G401.6 (cell line): ENCODE data around the gene CENPC.
"Not testable (repeated sequence)": the region's sequence is repeated elsewhere in the genome, so short reads cannot be mapped to it uniquely, and the experiment has no call there.

Source experiments
- FAIRE-seq: peaks from 2 replicates; lab custom pipeline; 2012; peaks lifted over from hg19 to GRCh38; lab: Jason Lieb, UNC

CENPC gene

DNA sequence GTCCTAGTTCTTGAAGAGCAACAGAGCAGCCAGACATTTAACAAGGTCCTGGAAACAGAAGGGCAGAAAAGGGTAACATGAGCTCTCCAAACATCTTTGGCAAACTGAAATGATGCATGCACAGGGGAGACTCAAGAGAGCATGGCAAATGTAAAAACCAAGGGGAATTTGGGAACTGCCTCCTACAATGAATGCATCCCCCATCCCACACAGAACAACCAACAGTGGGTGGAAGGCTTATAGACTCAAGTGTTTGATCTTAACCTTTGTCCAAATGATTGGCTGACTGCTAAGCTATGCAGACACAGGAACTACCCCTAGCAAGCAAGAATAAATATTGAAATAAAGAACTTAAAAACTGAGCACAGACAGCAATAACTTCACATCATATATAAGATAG is 74.4 kb downstream of the CENPC start:
- no peak for FAIRE-seq

DNA sequence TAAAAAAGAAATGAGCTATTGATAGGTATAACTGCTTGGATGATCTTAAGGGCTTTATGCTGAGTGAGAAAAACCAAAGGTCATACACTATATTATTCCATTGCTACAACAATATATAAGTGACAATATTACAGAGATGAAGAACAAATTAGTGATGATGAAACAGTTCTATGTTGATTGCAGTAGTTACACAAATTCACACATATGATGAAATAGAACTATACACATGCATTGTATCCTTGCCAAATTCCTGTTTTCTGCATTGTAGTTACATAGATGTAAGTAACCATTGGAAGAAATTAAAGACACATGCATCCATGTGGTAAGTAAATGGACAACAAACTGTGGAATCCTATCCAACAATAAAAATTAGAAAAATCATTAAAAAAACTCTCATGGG is 76.5 kb downstream of the CENPC start:
- FAIRE-seq = no peak

DNA sequence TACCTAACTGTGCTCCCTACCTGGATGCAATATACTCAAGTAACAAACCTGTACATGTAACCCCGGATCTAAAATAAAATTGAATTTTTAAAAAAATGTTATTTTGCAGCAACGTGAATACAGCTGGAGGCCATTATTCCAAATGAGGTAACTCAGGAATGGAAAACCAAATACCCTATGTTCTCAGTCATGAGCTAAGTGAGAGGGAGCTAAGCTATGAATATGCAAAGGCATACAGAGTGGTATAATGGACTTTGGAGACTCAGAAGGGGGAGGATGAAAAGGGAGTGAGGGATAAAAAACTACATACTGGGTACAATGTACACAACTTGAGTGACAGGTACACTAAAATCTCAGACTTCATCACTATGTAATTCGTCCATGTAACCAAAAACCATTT is 78.6 kb downstream of the CENPC start:
- FAIRE-seq = no peak

DNA sequence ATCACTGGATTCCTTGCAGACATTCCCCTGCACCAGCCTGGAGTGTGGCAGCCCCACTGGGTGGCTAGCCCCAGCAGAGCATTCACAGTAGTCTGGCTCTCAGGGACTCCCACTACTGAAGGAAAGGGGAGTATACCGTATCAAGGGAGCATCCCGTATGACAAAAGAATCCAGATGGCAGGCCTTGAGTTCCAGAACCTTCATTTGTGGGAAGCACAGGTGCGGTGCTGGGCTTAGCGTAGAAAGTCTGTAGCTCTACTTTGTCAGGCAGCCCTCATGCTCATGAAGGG is 79.6 kb downstream of the CENPC start:
- FAIRE-seq = no peak

DNA sequence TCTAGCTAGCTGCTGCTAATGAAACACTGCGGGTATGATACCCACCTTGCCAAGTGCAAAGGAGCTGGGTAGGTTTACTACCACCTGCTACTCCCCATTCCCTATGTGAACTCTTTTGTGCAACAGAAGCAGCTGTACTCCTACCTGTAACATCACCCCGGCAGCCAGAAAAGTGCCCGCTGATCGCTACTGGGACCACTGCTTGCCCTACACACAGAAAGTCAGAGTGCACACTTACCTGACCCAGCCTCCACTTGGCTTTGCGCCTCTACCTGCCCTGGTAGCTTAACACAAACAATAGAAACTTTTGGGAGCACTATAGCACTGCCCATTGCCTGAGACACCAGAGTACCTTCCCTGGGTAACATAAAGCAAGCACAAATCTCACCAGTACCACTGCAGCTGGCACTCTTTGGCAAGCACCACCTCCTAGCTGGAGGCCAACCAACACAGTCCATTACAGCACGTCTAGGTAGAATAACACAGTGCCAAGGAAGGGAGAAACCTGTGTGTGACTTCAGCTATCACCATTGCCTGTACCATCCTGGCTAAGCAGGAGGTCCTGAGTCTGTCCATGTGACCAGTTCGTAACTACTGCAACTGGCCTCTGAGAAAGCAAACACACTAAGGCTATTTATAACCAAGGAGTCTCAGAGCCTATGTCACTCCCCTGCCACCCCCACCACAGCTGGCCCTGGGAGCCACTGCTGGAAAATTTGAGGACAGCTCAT is 80.1 kb downstream of the CENPC start:
- FAIRE-seq = no peak

DNA sequence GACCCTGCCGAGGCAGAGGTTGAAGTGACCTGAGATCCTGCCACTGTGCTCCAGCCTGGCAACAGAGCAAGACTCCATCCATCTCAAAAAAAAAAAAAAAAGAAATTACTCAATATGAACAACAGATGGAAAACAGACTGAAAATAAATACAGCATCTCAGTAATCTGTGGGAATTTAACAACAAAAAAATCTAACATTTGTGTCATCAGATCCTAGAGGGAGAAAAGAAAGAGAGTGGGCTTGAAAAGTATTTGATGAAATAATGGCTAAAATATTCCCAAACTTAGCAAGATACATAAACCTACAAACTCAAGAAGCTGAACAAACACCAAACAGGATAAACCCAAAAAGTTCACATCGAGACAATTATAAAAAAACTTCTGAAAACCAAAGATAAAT is 84.7 kb downstream of the CENPC start:
- no peak for FAIRE-seq

DNA sequence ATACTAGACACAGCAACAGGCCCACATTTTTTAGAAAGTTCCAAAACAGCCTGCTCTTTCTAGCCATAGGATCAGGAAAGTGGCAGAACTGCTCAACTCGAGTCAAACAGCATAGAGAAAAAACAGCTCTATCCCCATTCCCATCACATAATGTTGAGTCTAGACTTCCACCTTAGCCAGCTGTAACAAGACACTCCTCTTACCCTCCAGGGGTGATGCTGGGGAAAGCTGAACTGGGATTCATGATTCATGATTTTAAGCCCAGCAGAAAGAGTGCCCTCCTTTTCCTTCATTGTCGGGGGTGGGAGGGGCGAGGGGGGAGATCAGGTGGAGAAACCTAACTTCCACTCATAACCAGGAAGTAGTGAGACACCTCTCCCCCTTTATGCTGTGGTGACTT is 86.1 kb downstream of the CENPC start:
- no peak for FAIRE-seq

DNA sequence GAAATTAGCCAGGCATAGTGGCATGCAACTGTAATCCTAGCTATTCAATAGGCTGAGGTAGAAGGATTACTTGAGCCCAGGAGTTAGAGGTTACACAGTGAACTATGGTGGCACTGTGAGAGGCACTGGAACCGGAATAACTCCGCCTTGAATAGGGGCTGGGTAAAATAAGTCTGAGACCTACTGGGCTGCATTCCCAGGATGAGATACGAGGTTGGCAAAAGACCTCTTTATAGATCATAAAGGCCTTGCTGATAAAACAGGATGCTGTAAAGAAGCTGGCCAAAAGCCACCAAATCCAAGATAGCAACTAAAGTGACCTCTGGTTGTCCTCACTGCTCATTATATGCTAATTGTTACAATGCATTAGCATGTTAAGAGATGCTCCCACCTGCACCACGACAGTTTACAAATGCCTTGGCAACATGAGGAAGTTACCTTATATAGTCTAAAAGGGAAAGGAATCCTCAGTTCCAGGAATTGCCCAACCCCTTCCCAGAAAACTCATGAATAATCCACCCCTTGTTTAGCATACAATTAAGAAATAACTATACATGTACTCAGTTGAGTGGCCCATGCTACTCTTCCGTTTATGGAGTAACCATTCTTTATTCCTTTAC is 88.6 kb downstream of the CENPC start:
- FAIRE-seq = no peak

DNA sequence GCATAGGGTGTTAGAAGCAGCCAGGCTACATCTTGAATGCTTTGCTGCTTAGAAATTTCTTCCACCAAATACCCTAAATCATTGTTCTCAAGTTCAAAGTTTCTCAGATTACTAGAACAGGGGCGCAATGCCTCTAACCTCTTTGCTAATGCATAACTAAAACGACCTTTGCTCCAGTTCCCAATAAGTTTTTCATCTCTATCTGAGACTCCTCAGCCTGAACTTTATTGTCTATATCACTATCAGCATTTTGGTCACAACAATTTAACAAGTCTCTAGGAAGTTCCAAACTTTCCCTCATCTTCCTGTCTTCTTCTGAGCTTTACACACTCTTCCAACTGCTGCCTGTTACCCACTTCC is 92.5 kb downstream of the CENPC start:
- FAIRE-seq = not testable (repeated sequence)

DNA sequence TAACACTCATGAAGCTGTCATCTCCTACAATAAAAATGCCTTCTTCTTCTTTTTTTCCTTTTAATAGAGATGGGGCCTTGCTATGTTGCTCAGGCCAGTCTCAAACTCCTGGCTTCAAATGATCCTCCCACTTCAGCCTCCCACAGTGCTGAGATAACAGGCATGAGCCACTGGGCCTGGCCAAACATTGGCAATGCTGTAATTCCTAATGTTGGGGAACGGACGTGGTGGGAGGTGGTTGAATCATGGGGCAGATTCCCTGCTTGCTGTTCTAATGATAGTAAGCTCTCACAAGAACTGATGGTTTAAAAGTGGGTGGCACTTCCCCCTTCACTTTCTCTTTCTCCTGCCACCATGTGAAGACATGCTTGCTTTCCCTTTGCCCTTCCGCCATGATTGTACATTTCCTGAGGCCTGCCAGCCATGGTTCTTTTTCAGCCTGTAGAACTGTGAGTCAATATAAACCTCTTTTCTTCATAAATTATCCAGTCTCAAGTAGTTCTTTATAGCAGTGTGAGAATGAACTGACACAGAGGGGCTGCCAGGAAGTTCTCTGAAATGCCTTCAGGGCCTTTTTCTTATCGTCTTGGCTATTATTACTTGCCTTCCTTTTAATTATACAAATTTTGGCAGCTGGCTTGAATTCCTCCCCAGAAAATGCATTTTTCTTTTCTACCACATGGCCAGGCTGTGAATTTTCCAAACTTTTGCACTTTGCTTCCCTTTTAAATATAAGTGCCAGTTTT is 93.0 kb downstream of the CENPC start:
- no peak for FAIRE-seq

DNA sequence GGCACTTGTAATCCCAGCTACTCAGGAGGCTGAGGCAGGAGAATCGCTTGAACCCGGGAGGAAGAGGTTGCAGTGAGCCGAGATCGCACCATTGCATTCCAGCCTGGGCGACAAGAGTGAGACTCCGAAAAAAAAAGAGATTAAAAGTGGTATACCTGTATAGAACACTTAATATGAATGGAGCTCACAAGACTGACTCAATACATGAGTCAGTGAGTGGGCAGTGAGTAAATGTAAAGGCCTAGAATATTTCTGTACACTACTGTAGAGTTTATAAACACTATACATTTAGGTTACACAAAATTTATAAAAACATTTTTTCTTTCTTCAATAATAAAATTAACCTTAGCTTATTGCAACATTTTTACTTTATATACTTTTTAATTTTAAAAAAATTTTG is 93.8 kb downstream of the CENPC start:
- no peak for FAIRE-seq

DNA sequence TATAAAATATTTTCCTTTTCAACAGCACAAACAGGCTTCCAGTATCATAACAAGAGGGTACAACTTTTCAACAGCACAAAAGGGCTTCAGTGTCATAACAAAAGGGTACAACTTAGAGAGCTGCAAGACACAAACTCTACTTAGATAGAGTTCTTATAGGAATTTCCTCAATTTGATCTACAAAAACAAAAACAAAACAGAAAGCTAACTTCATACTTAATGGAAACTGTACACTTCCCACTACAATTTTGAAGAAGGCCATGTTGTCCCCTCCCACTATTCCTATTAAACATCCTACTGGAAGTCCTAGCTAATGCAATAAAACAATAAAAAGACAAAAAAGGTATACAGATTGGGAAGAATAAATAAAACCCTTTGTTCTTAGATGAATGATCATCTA is 96.7 kb downstream of the CENPC start:
- no peak for FAIRE-seq

DNA sequence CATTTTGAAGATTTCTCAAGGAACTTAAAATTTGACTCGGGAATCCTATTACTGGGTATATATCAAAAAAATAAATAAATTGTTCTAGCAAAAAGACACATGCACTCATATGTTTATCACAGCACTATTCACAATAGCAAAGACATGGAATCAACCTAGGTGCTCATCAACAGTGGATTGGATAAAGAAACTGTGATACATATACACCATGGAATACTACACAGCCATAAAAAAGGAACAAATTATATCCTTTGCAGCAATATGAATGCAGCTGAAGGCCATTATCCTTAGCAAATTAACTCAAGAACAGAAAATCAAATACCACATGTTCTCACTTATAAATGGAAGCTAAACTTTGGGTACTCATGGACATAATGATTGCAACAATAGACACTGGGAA is 97.4 kb downstream of the CENPC start:
- no peak for FAIRE-seq

DNA sequence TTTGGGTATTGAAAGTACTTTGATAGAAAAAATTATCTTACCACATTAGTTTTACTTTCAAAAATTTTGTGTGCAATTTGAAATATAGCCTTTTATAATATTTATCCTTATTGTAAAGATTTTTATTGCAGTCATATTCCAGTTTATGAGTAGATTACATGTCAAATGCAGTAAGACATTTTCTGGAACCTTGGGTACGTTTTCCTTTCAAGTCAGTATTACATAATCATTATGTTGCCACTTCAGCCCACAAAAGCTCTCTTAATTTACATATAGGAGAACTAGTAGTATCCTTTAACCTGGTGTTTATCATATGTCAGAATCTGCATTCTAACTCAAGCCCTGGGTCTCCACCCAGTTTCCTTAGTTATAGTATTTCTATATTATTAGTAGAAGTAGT is 98.5 kb downstream of the CENPC start:
- FAIRE-seq = no peak

DNA sequence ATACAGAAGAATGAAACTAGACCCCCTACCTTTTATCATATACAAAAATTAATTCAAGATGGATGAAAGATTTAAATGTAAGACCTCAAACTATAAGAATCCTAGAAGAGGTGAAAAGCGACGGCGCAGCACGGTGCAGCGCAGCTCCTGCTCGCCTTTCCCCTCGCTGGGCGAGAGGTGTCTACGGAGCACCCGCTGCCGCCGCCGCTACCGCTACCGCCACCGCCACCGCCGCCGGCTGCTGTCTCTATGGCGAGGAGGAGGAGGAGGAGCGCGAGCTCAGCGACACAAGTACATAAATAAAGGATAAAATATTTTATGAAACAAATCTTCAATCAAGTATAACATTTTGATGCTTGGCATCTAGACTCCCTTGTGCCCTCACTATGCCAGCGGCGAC is 99.4 kb downstream of the CENPC start:
- FAIRE-seq = not testable (repeated sequence)

DNA sequence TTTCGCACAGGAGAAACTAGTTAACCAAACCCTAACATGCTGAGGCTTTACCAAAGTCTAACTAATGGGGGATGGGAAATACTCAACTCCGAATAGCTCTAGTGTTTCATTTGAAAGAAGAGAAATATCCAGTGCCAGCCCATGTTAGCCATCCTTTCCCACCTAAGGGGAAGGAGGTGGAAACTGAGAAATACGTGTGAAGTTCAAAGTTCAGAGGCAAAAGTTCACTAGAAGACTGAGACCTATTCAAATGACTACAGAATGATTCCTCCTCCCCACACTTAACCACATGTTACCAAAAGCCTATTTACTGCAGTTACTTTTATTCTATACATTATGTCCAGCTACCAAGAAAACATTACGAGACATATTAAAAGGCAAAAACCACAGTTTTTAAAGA is 106.3 kb downstream of the CENPC start:
- no peak for FAIRE-seq

DNA sequence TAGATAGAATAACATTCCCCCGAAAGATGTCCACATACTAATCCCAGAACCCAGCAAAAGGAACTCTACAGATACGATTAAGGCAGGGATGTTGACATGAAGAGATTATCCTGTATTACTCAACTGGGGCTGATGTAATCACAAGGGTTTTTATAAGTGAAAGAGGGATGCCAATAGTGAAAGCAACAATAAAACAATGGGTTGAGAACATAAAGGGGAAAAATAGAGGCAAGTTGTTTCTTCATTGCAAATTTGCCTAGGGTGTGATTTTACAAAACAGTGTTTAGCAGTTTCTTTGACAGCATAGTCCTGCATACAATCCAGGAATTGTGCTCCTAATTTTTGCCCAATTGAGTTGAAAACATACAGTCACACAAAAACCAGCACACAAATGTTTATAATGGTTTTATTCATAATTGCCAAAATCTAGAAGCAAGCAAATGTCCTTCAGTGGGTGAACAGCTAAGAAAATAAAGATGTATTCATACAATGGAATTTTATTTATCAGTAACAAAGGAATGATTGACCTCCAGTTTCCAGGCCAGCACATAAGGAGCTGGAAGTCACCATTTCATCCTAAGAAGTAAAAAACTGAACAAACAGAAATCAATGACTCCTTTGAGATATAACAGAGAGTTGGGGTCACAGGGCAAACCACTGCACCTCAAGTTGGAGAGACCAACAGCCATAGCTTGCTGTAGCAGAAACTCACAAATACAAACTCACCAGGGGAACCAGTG is 107.2 kb downstream of the CENPC start:
- FAIRE-seq = no peak

DNA sequence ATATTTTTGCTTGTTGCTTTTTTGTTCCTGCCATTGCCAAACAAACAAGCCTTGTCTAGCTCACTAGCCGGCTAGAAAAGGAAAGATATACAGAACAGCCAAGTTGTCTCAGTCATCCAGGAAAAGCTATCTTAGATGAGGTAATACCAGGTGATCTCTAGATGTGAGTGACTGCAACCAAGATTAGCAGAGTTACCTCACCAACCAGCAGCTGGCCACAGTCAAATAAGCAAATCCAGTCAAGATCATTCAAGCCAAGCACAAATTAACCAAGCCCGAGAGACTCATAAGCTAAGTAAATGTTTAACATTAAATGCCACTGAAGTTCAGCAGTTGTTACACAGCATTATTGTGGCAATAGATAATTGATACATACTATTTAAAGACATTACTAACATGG is 108.6 kb downstream of the CENPC start:
- FAIRE-seq = no peak

DNA sequence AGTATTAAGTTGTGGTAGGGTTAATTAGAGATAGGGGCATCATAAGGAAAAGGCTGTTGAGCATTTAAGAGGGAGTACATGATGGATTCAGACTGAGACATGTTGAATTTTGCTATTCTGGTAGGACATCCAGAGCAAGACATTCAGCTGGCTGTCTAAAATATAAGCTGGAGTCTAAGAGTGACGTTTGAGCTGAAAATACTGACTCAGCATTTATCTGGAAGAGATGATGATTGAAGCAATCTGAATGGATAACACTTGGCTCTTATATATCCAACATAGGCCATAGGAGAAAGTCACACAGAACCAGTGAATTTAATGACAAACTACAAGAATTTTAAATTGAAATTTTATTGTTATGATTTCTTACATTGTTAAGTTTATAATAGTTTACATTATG is 114.3 kb downstream of the CENPC start:
- no peak for FAIRE-seq

DNA sequence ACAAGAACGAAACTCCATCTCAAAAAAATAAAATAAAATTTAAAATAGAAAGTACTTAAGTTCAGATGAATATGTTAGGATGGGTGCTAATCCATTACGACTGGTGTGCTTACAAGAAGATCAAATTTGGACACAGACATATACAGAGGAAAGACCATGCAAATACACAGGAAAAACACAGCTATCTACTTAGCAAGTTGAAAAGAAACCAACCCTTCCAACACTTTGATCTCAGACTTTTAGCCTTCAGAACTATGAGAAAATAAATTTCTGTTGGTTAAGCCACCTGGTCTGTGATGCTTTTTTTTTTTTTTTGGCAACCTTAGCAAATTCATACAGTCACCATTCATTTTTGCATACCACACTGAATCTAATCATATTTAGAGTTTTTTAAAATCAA is 116.5 kb downstream of the CENPC start:
- no peak for FAIRE-seq
